GM12865 (cell line): ENCODE results near the gene RAB11FIP4.

Experiments used
- DNase-seq: peaks from one replicate; pipeline ENCODE4 v3.0.0; 2010; ENCODE audit warnings: low read depth
- H3K4me3 ChIP-seq: 2 replicates; pipeline ENCODE4 v1.5.1; 2011; ENCODE audit warnings: mild to moderate bottlenecking, low read depth, low read length, control low read depth
- TF ChIP-seq, protein P1 (sequence below): IDR thresholded peaks from 2 replicates; pipeline ENCODE4 v1.5.1; 2011; ENCODE audit warnings: low read length, control low read depth, low read depth, inconsistent platforms; ENCODE audit not compliant: insufficient read depth; ENCODE audit errors: missing control alignments

The RAB11FIP4 gene

DNA sequence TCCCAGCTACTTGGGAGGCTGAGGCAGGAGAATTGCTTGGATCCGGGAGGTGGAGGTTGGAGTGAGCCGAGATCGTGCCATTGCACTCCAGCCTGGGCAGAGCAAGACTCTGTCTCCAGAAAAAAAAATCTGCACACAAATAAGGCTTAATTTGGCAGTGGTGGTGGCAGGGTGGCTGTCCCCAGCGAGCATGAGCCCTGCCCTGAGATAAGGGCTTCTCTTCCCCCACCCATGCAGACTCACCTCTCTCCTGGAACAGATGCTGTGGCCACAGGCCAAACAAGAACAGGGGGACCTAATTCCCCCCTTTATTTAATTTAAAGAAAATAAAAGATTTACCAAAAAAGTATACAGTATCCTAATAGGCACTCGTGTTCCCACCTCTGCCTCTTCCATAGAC is 157.2 kb downstream of the RAB11FIP4 start:
- no peak for DNase-seq
- H3K4me3 ChIP-seq: peak overlapping the region; percentile 58
- TF ChIP-seq, protein P1, sequence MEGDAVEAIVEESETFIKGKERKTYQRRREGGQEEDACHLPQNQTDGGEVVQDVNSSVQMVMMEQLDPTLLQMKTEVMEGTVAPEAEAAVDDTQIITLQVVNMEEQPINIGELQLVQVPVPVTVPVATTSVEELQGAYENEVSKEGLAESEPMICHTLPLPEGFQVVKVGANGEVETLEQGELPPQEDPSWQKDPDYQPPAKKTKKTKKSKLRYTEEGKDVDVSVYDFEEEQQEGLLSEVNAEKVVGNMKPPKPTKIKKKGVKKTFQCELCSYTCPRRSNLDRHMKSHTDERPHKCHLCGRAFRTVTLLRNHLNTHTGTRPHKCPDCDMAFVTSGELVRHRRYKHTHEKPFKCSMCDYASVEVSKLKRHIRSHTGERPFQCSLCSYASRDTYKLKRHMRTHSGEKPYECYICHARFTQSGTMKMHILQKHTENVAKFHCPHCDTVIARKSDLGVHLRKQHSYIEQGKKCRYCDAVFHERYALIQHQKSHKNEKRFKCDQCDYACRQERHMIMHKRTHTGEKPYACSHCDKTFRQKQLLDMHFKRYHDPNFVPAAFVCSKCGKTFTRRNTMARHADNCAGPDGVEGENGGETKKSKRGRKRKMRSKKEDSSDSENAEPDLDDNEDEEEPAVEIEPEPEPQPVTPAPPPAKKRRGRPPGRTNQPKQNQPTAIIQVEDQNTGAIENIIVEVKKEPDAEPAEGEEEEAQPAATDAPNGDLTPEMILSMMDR: no peak

GRCh38 chr17:31549121-31549524 is 157.6 kb downstream of the RAB11FIP4 start:
- peak; percentile 45 for DNase-seq
- TF ChIP-seq, protein P1: no peak

DNA sequence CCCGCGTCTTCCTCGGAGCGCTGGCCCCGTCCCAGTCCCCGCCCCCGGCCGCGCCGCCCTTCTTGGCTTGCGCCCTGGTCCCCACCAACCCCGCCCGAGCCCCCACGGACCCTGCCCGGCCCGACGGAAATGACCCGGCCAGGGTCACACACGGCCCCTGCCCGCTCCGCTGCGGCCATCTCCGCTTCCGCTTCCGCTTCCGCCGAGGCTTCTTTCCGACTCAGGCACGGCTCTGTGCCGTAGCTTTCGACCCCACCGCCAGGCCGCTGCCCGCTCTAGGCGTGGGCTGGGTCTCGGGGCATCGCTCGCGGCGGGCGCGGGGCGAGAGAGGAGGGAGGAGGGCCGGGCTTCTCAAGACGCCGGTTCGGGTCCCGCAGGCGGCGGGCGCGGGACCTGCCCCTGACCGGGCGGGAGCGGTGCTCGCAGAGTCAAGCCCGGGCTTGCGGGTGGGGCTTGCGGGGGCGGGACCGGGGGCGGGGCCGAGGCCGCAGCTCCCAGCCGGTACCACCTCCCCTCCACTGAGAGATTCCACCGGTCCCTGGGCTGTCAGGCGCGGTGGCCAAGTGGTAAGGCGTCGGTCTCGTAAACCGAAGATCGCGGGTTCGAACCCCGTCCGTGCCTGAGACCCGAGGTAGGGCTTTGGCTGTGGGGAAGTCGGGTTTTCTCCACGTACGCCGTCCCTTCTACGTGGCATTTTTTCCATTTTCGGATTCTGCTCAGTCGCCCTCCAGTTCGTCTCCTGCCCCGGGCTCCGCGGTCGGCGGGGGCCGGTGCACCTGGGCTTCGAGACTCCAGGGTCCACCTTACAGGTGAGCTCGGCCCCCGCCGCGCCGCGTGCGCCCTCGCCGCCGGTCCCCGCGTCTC is 158.3 kb downstream of the RAB11FIP4 start:
- H3K4me3 ChIP-seq: peak overlapping the region; percentile 58
- peak; percentile 96 for DNase-seq
- TF ChIP-seq, protein P1: no peak

More at GRCh38 chr17:31549121-31549524, 157.6 kb downstream of the RAB11FIP4 start:
- peak overlapping the region; percentile 58 for H3K4me3 ChIP-seq

DNA sequence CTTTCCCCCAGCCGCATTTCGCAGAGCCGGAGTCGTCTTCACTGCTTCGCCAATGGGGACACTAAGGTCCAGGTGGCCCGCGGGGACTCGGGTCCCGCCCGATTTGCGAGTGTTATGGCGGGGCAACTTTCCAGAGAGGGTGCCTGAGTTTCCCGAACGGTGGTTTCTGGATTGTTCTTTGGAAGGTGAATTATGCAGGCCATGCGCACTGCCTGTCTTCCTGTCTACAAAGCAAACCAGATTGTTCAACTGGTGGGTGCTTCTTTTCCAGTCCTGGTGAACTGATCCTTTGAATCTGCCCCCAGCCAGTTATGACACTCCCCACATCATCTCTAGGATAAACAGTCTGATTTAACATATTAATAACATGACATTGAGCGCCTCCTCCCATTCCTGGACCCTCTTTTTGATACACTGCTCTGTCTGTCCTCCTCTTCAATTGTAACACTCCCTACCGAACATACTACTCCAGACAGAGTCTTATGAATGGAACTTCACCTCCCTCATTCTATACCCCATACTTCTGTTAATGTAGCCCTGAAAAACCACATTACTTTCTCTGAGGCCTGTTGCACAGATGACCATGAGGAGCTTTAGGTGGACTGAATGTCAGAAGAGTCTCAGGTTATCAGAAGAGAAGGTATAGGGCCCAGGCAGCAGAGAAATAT is 159.0 kb downstream of the RAB11FIP4 start:
- TF ChIP-seq, protein P1: no peak
- no peak for DNase-seq
- H3K4me3 ChIP-seq: peak overlapping the region; percentile 58

- DNase-seq: no peak
- H3K4me3 ChIP-seq: no peak overlapping the region
- TF ChIP-seq, protein P1: no peak
These were observed 161.1 kb downstream of the RAB11FIP4 start for GRCh38 chr17:31552568-31552967.

GRCh38 chr17:31553506-31553905 is 162.0 kb downstream of the RAB11FIP4 start:
- H3K4me3 ChIP-seq: no peak overlapping the region
- DNase-seq: no peak
- TF ChIP-seq, protein P1: no peak
